K562 (cell line): ENCODE data around the gene SPTBN4. TPM values are rescaled to one million over a fixed set of nuclear protein-coding genes. Genes with fewer than 3 reads are reported as not detected.

Source experiments
- ASH1L ChIP-seq: fragments of 450-650 bp; IDR thresholded peaks from 2 replicates; pipeline ENCODE4 v1.6.1; 2018; ENCODE audit warnings: borderline replicate concordance, mild to moderate bottlenecking, low read depth; ENCODE audit not compliant: partially characterized antibody
- ELF1 ChIP-seq: fragments of 200-800 bp; sonication (Bioruptor generic); IDR thresholded peaks from 2 replicates; pipeline ENCODE4 v1.6.1; 2016; ENCODE audit warnings: missing genetic modification characterization, missing compliant biosample characterization
- HNRNPUL1 ChIP-seq: fragments of 200-400 bp; formaldehyde crosslinking; IDR thresholded peaks from 2 replicates; pipeline ENCODE4 v1.6.1; 2017; ENCODE audit warnings: low read length
- MTF1 ChIP-seq: fragments of 250-450 bp; sonication (Bioruptor Pico); IDR thresholded peaks from 2 replicates; pipeline ENCODE4 v1.9.0; 2021; ENCODE audit warnings: moderate library complexity, mild to moderate bottlenecking, inconsistent platforms, borderline replicate concordance
- PRPF4 ChIP-seq: fragments of 200-400 bp; formaldehyde crosslinking; IDR thresholded peaks from one replicate; pipeline ENCODE4 v1.6.1; 2017; ENCODE audit warnings: low read length, low read depth, mild to moderate bottlenecking; ENCODE audit not compliant: insufficient read depth, poor library complexity, severe bottlenecking
- RAD51 ChIP-seq: fragments of 450-650 bp; IDR thresholded peaks from 2 replicates; pipeline ENCODE4 v1.7.1; 2016; ENCODE audit warnings: low read depth, mild to moderate bottlenecking, borderline replicate concordance
- RUNX1 ChIP-seq: sonication (generic); IDR thresholded peaks from 2 replicates; pipeline ENCODE4 v1.6.1; 2016; ENCODE audit warnings: antibody characterized with exemption, low read depth
- SAFB2 ChIP-seq: fragments of 200-400 bp; formaldehyde crosslinking; IDR thresholded peaks from 2 replicates; pipeline ENCODE4 v1.6.1; 2018; ENCODE audit warnings: borderline replicate concordance, low read length, low read depth, moderate library complexity; ENCODE audit not compliant: severe bottlenecking
- SNIP1 ChIP-seq: fragments of 450-650 bp; IDR thresholded peaks from 2 replicates; pipeline ENCODE4 v1.7.1; 2017; ENCODE audit warnings: low read depth, mild to moderate bottlenecking
- ZSCAN29 ChIP-seq: fragments of 450-650 bp; IDR thresholded peaks from 2 replicates; pipeline ENCODE4 v1.6.1; 2017
- polyA plus RNA-seq, 8 experiments: library from polyadenylated mRNA; depleted of rRNA in 4 of 8; stranded (reverse) in 5 of 8; unstranded in 3 of 8; fragments of >200 nt; fragmentation: Nextera tagmentation in 2 of 8; fragmentation: Illumina TruSeq in 1 of 8; extraction: Ambion mirVana in 2 of 8; extraction: Trizol in 1 of 8; gene quantifications; 2 replicates each; pipeline versions ENCODE4 v1.2.1 to v1.2.3, GENCODE V29; 2011 to 2014; ENCODE audit warnings: inconsistent platforms in 1 of 8, missing spikeins in 1 of 8
- total RNA-seq, 7 experiments: library from RNA; depleted of rRNA in 6 of 7; stranded (reverse); fragments of >200 nt in 6 of 7; fragmentation: Illumina TruSeq in 2 of 7; extraction: Trizol in 2 of 7; gene quantifications; 2 replicates each; pipeline versions ENCODE4 v1.2.1 to v1.2.3, GENCODE V29; 2011 to 2021; ENCODE audit warnings: low replicate concordance in 1 of 7
- TF ChIP-seq, protein P1 (sequence below), 2 experiments: IDR thresholded peaks in 1 of 2; conservative IDR thresholded peaks in 1 of 2; 2 replicates each; pipeline ENCODE4 v1.6.1; 2016; ENCODE audit warnings: low read depth in 2 of 2, mild to moderate bottlenecking in 1 of 2, missing compliant biosample characterization in 1 of 2, missing genetic modification characterization in 1 of 2, moderate library complexity in 1 of 2
- TF ChIP-seq, protein P2 (sequence below): fragments of 450-650 bp; IDR thresholded peaks from 2 replicates; pipeline ENCODE4 v1.6.1; 2016; ENCODE audit warnings: missing biosample characterization, missing genetic modification characterization
- TF ChIP-seq, protein P3 (sequence below): fragments of 200-600 bp; sonication (generic); IDR thresholded peaks from one replicate; pipeline ENCODE4 v1.6.1; 2012; ENCODE audit warnings: mild to moderate bottlenecking, low read depth, low read length, inconsistent platforms

SPTBN4 gene
- total and polyA plus RNA-seq, 9 of the 15 experiments (the other 6 are each of a cell fraction or from before 2014, with no cell fraction given): 0.01 to 1.5 (median 0.86) TPM

DNA sequence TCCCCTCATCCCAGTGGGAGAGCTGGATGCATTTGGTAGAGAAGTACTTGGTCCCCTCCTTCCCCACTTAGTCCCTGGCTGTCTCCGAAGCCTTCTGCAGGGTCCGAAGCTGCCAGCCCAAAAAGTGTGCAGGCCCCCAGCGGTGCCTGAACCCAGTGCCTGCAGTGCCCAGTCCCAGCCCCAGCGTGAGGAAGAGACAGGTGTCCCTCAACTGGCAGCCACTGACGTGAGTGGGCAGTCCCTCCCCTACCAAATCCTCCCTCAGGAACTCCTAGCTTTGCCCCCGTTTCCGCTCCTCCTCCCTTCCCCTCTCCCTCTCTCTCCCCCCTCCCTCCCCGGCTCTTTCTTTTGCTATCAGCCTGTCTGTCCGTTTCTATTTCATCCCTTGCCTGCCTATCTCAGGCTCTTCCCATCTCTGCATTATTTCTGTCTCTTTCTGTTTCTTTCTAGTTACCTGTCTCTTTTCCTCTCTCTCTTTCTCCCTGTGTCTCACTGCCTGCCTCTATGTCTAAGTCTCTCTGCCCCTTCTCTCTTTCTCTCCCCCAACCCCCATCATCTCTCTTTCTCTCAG, 132.6 kb downstream of the SPTBN4 start (continued):
- TF ChIP-seq, protein P1, sequence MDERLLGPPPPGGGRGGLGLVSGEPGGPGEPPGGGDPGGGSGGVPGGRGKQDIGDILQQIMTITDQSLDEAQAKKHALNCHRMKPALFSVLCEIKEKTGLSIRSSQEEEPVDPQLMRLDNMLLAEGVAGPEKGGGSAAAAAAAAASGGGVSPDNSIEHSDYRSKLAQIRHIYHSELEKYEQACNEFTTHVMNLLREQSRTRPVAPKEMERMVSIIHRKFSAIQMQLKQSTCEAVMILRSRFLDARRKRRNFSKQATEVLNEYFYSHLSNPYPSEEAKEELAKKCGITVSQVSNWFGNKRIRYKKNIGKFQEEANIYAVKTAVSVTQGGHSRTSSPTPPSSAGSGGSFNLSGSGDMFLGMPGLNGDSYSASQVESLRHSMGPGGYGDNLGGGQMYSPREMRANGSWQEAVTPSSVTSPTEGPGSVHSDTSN (CRISPR knock-in tag; IDR thresholded peaks at IDR 0.05; ENCODE audit: low read depth): no peak
- TF ChIP-seq, protein P1 (tag; conservative IDR thresholded peaks at IDR 0.05; ENCODE audit: low read depth): no peak
- TF ChIP-seq RUNX1 (no peak), SAFB2 (no peak), MTF1 (CRISPR knock-in tag) (no peak), ZSCAN29 (no peak), ELF1 (tag) (no peak), HNRNPUL1 (no peak), SNIP1 (no peak), PRPF4 (no peak), ASH1L (no peak), RAD51 (no peak)
- TF ChIP-seq, protein P2, sequence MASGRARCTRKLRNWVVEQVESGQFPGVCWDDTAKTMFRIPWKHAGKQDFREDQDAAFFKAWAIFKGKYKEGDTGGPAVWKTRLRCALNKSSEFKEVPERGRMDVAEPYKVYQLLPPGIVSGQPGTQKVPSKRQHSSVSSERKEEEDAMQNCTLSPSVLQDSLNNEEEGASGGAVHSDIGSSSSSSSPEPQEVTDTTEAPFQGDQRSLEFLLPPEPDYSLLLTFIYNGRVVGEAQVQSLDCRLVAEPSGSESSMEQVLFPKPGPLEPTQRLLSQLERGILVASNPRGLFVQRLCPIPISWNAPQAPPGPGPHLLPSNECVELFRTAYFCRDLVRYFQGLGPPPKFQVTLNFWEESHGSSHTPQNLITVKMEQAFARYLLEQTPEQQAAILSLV (tag): no peak
- TF ChIP-seq, protein P3, sequence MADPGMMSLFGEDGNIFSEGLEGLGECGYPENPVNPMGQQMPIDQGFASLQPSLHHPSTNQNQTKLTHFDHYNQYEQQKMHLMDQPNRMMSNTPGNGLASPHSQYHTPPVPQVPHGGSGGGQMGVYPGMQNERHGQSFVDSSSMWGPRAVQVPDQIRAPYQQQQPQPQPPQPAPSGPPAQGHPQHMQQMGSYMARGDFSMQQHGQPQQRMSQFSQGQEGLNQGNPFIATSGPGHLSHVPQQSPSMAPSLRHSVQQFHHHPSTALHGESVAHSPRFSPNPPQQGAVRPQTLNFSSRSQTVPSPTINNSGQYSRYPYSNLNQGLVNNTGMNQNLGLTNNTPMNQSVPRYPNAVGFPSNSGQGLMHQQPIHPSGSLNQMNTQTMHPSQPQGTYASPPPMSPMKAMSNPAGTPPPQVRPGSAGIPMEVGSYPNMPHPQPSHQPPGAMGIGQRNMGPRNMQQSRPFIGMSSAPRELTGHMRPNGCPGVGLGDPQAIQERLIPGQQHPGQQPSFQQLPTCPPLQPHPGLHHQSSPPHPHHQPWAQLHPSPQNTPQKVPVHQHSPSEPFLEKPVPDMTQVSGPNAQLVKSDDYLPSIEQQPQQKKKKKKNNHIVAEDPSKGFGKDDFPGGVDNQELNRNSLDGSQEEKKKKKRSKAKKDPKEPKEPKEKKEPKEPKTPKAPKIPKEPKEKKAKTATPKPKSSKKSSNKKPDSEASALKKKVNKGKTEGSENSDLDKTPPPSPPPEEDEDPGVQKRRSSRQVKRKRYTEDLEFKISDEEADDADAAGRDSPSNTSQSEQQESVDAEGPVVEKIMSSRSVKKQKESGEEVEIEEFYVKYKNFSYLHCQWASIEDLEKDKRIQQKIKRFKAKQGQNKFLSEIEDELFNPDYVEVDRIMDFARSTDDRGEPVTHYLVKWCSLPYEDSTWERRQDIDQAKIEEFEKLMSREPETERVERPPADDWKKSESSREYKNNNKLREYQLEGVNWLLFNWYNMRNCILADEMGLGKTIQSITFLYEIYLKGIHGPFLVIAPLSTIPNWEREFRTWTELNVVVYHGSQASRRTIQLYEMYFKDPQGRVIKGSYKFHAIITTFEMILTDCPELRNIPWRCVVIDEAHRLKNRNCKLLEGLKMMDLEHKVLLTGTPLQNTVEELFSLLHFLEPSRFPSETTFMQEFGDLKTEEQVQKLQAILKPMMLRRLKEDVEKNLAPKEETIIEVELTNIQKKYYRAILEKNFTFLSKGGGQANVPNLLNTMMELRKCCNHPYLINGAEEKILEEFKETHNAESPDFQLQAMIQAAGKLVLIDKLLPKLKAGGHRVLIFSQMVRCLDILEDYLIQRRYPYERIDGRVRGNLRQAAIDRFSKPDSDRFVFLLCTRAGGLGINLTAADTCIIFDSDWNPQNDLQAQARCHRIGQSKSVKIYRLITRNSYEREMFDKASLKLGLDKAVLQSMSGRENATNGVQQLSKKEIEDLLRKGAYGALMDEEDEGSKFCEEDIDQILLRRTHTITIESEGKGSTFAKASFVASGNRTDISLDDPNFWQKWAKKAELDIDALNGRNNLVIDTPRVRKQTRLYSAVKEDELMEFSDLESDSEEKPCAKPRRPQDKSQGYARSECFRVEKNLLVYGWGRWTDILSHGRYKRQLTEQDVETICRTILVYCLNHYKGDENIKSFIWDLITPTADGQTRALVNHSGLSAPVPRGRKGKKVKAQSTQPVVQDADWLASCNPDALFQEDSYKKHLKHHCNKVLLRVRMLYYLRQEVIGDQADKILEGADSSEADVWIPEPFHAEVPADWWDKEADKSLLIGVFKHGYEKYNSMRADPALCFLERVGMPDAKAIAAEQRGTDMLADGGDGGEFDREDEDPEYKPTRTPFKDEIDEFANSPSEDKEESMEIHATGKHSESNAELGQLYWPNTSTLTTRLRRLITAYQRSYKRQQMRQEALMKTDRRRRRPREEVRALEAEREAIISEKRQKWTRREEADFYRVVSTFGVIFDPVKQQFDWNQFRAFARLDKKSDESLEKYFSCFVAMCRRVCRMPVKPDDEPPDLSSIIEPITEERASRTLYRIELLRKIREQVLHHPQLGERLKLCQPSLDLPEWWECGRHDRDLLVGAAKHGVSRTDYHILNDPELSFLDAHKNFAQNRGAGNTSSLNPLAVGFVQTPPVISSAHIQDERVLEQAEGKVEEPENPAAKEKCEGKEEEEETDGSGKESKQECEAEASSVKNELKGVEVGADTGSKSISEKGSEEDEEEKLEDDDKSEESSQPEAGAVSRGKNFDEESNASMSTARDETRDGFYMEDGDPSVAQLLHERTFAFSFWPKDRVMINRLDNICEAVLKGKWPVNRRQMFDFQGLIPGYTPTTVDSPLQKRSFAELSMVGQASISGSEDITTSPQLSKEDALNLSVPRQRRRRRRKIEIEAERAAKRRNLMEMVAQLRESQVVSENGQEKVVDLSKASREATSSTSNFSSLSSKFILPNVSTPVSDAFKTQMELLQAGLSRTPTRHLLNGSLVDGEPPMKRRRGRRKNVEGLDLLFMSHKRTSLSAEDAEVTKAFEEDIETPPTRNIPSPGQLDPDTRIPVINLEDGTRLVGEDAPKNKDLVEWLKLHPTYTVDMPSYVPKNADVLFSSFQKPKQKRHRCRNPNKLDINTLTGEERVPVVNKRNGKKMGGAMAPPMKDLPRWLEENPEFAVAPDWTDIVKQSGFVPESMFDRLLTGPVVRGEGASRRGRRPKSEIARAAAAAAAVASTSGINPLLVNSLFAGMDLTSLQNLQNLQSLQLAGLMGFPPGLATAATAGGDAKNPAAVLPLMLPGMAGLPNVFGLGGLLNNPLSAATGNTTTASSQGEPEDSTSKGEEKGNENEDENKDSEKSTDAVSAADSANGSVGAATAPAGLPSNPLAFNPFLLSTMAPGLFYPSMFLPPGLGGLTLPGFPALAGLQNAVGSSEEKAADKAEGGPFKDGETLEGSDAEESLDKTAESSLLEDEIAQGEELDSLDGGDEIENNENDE: no peak
